ENCODE results near the gene PUDP.

Gene PUDP

GRCh38 chrX:7072856-7073255 is 75.1 kb downstream of the PUDP start:
- no peak for DNase-seq (ENCODE audit: low spot score)

GRCh38 chrX:7071390-7071789 is 76.6 kb downstream of the PUDP start:
- DNase-seq (ENCODE audit: low spot score) = no peak

- DNase-seq (ENCODE audit: low spot score) = no peak
These were observed 78.4 kb downstream of the PUDP start for GRCh38 chrX:7069556-7069955.

GRCh38 chrX:7068939-7069367 is 79.0 kb downstream of the PUDP start:
- DNase-seq (ENCODE audit: low spot score) = no peak

- peak; percentile 1 for DNase-seq (ENCODE audit: low spot score)
These were observed 80.7 kb downstream of the PUDP start for GRCh38 chrX:7067256-7067655.

- no peak for DNase-seq (ENCODE audit: low spot score)
These were observed 82.5 kb downstream of the PUDP start for GRCh38 chrX:7065473-7065872.

GRCh38 chrX:7062903-7063302 is 85.0 kb downstream of the PUDP start:
- no peak for DNase-seq (ENCODE audit: low spot score)

- DNase-seq (ENCODE audit: low spot score) = no peak
These were observed 85.7 kb downstream of the PUDP start for GRCh38 chrX:7062276-7062675.

GRCh38 chrX:7061429-7061828 is 86.5 kb downstream of the PUDP start:
- no peak for DNase-seq (ENCODE audit: low spot score)

GRCh38 chrX:7060444-7060843 is 87.5 kb downstream of the PUDP start:
- no peak for DNase-seq (ENCODE audit: low spot score)

GRCh38 chrX:7059859-7060258 is 88.1 kb downstream of the PUDP start:
- no peak for DNase-seq (ENCODE audit: low spot score)

- no peak for DNase-seq (ENCODE audit: low spot score)
These were observed 88.6 kb downstream of the PUDP start for GRCh38 chrX:7059214-7059838.

GRCh38 chrX:7055386-7056137 is 92.4 kb downstream of the PUDP start:
- DNase-seq (ENCODE audit: low spot score) = no peak

GRCh38 chrX:7054219-7055216 is 93.4 kb downstream of the PUDP start:
- DNase-seq (ENCODE audit: low spot score) = no peak

GRCh38 chrX:7052541-7052940 is 95.4 kb downstream of the PUDP start:
- no peak for DNase-seq (ENCODE audit: low spot score)

GRCh38 chrX:7050271-7050670 is 97.7 kb downstream of the PUDP start:
- no peak for DNase-seq (ENCODE audit: low spot score)

- no peak for DNase-seq (ENCODE audit: low spot score)
These were observed 100.0 kb downstream of the PUDP start for GRCh38 chrX:7047951-7048350.

GRCh38 chrX:7045238-7045955 is 102.6 kb downstream of the PUDP start:
- DNase-seq (ENCODE audit: low spot score) = no peak

GRCh38 chrX:7043796-7044433 is 104.0 kb downstream of the PUDP start:
- peak; percentile 39 for DNase-seq (ENCODE audit: low spot score)

- peak; percentile 2 for DNase-seq (ENCODE audit: low spot score)
These were observed 119.7 kb downstream of the PUDP start for GRCh38 chrX:7028246-7028645.

- DNase-seq (ENCODE audit: low spot score) = no peak
These were observed 120.9 kb downstream of the PUDP start for GRCh38 chrX:7027071-7027470.

Measured in RKO (cell line).